CD4-positive, alpha-beta T cell (primary cell): Measurements from ENCODE around the gene CDH4. TPM values are rescaled to one million over a fixed set of nuclear protein-coding genes. Genes with fewer than 3 reads are reported as not detected.

Experiments
- ATAC-seq: fragments of 200-7000 bp; cut with Tn5 transposase; one replicate; pipeline ENCODE4 v1.10.0; 2022; ENCODE audit warnings: mild to moderate bottlenecking; ENCODE audit not compliant: poor library complexity
- CTCF ChIA-PET: fragments of 350-600 bp; sonication (Branson Sonifier 250); formaldehyde crosslinking; loops from one replicate; lab custom pipeline; 2021; ENCODE audit warnings: antibody characterized with exemption, inconsistent platforms; lab: Charles Lee
- POLR2A ChIA-PET: fragments of 350-600 bp; sonication (Branson Sonifier 250); formaldehyde crosslinking; loops from one replicate; lab custom pipeline; 2021; ENCODE audit warnings: antibody characterized with exemption, inconsistent platforms; lab: Charles Lee
- DNase-seq, 14 experiments: peaks; one replicate each; pipeline ENCODE4 v3.0.0-alpha.2; 2013 to 2020; ENCODE audit warnings: mixed read lengths in 2 of 14
- H3K27ac ChIP-seq, 2 donors: one replicate each; pipeline versions ENCODE4 v1.5.1 to v1.7.0; 2013; ENCODE audit warnings: low read length in 2 of 2, low read depth in 1 of 2, mild to moderate bottlenecking in 1 of 2
- H3K27me3 ChIP-seq, 2 experiments: 1 replicate in 1 of 2; 2 replicates in 1 of 2; pipeline versions ENCODE4 v1.6.1 to v1.7.0; 2013; ENCODE audit warnings: low read length in 2 of 2, control low read depth in 1 of 2, mild to moderate bottlenecking in 1 of 2, moderate library complexity in 1 of 2; ENCODE audit not compliant: insufficient read depth in 2 of 2, control insufficient read depth in 1 of 2
- H3K36me3 ChIP-seq: one replicate; pipeline ENCODE4 v1.6.1; 2013; ENCODE audit warnings: low read length, control low read depth; ENCODE audit not compliant: insufficient read depth
- H3K4me1 ChIP-seq: one replicate; pipeline ENCODE4 v1.6.1; 2013; ENCODE audit warnings: low read length, control low read depth; ENCODE audit not compliant: insufficient read depth
- H3K4me3 ChIP-seq: one replicate; pipeline ENCODE4 v1.5.1; 2013; ENCODE audit warnings: mild to moderate bottlenecking, low read length, moderate library complexity
- H3K9me3 ChIP-seq, 2 experiments: 1 replicate in 1 of 2; 2 replicates in 1 of 2; pipeline versions ENCODE4 v1.6.1 to v1.7.0; 2013; ENCODE audit warnings: low read length in 2 of 2, mild to moderate bottlenecking in 2 of 2, control low read depth in 1 of 2, moderate library complexity in 1 of 2; ENCODE audit not compliant: control insufficient read depth in 1 of 2, insufficient read depth in 1 of 2
- H3K27ac Mint-ChIP-seq: one replicate; pipeline ENCODE4 v1.8.0; 2020; ENCODE audit warnings: mixed read lengths
- H3K27me3 Mint-ChIP-seq: one replicate; pipeline ENCODE4 v1.8.0; 2021; ENCODE audit warnings: mixed read lengths
- H3K36me3 Mint-ChIP-seq: one replicate; pipeline ENCODE4 v1.8.0; 2021; ENCODE audit warnings: low read depth, mixed read lengths
- H3K4me1 Mint-ChIP-seq: one replicate; pipeline ENCODE4 v1.8.0; 2021; ENCODE audit warnings: low read depth, mixed read lengths
- H3K4me3 Mint-ChIP-seq: one replicate; pipeline ENCODE4 v1.8.0; 2020; ENCODE audit warnings: mild to moderate bottlenecking, mixed read lengths
- H3K9me3 Mint-ChIP-seq: one replicate; pipeline ENCODE4 v1.8.0; 2020; ENCODE audit warnings: mixed read lengths
- CTCF ChIP-seq: fragments of 200-600 bp; IDR thresholded peaks from one replicate; pipeline ENCODE4 v1.8.0; 2022; ENCODE audit warnings: antibody characterized with exemption, mild to moderate bottlenecking
- intact Hi-C, 2 experiments: fragments of 100-400 bp; cut with DNase I in 1 of 2; cut with micrococcal nuclease in 1 of 2; formaldehyde crosslinking; loops; one replicate each; pipeline versions ENCODE4 v1.15.1 to v1.9.0; 2023 to 2025; cut with DNase I, micrococcal nuclease
- total RNA-seq, 174 experiments: library from RNA in 2 of 174; stranded (reverse) in 2 of 174; gene quantifications; one replicate each; pipeline ENCODE4 v1.2.3 and lab custom pipeline; 2021 to 2026

Gene CDH4
- total RNA-seq, 2 experiments from 2014 or later, result 0.11 TPM

DNA sequence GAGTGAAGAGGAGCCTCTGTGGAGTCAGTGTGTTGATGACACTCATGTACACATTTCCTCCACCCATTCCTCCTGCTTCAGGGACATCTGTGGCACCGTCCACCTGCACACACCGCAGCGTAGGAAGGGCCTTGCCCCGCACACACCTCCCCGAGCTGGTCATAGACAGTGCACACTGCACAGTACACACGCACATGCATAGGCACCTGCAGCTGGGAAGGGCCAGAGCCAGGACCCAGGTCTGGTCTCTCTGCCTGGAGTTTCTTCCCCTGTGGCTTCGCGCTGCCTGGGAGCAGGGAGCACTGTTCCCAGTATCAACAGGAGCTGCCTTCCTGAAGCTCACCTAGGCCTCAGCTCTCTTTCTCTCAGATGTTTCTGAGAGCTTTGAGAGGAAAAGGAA lies 473.1 kb downstream of the CDH4 start:
- H3K9me3 Mint-ChIP-seq, result no peaks in the 10 kb centered on the region
- TF ChIP-seq CTCF, result no peak
- Histone ChIP-seq H3K27ac (no peak overlapping the region), H3K4me3 (no peak overlapping the region), H3K9me3 (peaks cover 0 to 33% of the 10 kb centered on the region in 2 experiments), H3K27me3 (no peaks in the 10 kb centered on the region), H3K4me1 (peaks cover 3% of the 10 kb centered on the region), H3K36me3 (no peaks in the 10 kb centered on the region)
- POLR2A ChIA-PET, result no interaction called here
- DNase-seq (no peak), ATAC-seq (no peak)
- intact Hi-C loops, result no loop called here
- H3K36me3 Mint-ChIP-seq, result no peaks in the 10 kb centered on the region
- CTCF ChIA-PET, result no interaction called here
- no peaks in the 10 kb centered on the region for H3K4me1 Mint-ChIP-seq
- H3K27ac Mint-ChIP-seq, result no peak overlapping the region
- no peak overlapping the region for H3K4me3 Mint-ChIP-seq
- no peaks in the 10 kb centered on the region for H3K27me3 Mint-ChIP-seq

DNA sequence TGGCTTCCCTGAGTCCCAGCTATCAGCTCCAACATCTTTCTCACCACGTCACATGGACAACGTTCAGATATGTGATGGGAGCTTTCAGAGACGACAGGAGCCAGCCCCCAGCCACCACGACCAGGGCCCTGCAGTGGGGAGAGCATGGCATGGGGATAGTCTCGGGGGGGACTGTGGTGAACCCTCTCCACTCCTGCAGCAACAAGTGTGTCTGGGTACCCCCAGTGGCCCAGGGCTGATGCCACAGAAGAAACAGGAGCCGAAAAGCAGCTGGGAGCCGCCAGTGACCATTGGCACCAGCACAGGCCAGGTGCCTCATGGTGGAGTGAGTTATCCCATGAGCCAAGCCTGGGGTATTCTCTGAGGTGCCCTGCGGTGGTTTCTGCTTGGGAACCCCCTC lies 473.9 kb downstream of the CDH4 start:
- POLR2A ChIA-PET, result no interaction called here
- H3K9me3 ChIP-seq, result peaks cover 0 to 40% of the 10 kb centered on the region in 2 experiments
- Mint-ChIP-seq H3K36me3 (no peaks in the 10 kb centered on the region), H3K4me1 (no peaks in the 10 kb centered on the region), H3K4me3 (no peak overlapping the region), H3K27me3 (no peaks in the 10 kb centered on the region), H3K27ac (no peak overlapping the region), H3K9me3 (no peaks in the 10 kb centered on the region)
- H3K36me3 ChIP-seq, result no peaks in the 10 kb centered on the region
- CTCF ChIA-PET, result no interaction called here
- no peaks in the 10 kb centered on the region for H3K4me1 ChIP-seq
- H3K27me3 ChIP-seq, result no peaks in the 10 kb centered on the region
- no peak for TF ChIP-seq CTCF
- no peak overlapping the region for H3K4me3 ChIP-seq
- intact Hi-C loops, result no loop called here
- H3K27ac ChIP-seq, result no peak overlapping the region
- ATAC-seq (no peak), DNase-seq (no peak)

DNA sequence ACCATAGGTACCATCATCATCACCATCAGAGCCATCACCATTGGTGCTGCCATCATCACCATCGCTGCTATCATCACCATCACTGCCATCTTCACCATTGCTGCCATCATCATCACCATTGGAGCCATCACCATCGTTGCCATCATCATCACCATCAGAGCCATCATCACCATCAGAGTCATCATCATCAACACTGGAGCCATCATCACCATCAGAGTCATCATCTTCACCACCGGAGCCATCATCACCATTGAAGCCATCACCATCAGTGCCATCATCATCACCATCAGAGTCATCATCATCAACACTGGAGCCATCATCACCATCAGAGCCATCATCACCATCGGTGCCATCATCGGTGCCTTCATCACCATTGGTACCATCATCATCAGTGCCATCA lies 474.9 kb downstream of the CDH4 start:
- Histone ChIP-seq H3K27me3 (no peaks in the 10 kb centered on the region), H3K36me3 (no peaks in the 10 kb centered on the region), H3K27ac (no peak overlapping the region), H3K9me3 (peaks cover 0 to 46% of the 10 kb centered on the region in 2 experiments), H3K4me3 (no peak overlapping the region), H3K4me1 (no peaks in the 10 kb centered on the region)
- POLR2A ChIA-PET, result no interaction called here
- no peak for ATAC-seq
- TF ChIP-seq CTCF, result no peak
- intact Hi-C loops, result no loop called here
- Mint-ChIP-seq H3K4me1 (no peaks in the 10 kb centered on the region), H3K36me3 (no peaks in the 10 kb centered on the region), H3K27ac (no peak overlapping the region), H3K9me3 (no peaks in the 10 kb centered on the region), H3K27me3 (no peaks in the 10 kb centered on the region), H3K4me3 (no peak overlapping the region)
- CTCF ChIA-PET, result no interaction called here
- no peak for DNase-seq
